HL-60 (cell line): Measurements from ENCODE around the gene PGM5.
"Not testable (repeated sequence)": the region's sequence is repeated elsewhere in the genome, so short reads cannot be mapped to it uniquely, and the experiment has no call there.

ENCODE experiments used
- GABPA ChIP-seq: IDR thresholded peaks from 2 replicates; pipeline ENCODE4 v1.6.1; 2012; ENCODE audit warnings: low read depth
- POLR2AphosphoS5 ChIP-seq: IDR thresholded peaks from 2 replicates; pipeline ENCODE4 v1.6.1; 2012; ENCODE audit warnings: low read depth
- TF ChIP-seq, protein P1 (sequence below): IDR thresholded peaks from one replicate; pipeline ENCODE4 v1.5.1; 2011; ENCODE audit warnings: low read length, control low read depth, inconsistent platforms; ENCODE audit not compliant: insufficient read depth
- TF ChIP-seq, protein P2 (sequence below): IDR thresholded peaks from 2 replicates; pipeline ENCODE4 v1.6.1; 2012; ENCODE audit warnings: low read depth; ENCODE audit not compliant: insufficient replicate concordance

DNA sequence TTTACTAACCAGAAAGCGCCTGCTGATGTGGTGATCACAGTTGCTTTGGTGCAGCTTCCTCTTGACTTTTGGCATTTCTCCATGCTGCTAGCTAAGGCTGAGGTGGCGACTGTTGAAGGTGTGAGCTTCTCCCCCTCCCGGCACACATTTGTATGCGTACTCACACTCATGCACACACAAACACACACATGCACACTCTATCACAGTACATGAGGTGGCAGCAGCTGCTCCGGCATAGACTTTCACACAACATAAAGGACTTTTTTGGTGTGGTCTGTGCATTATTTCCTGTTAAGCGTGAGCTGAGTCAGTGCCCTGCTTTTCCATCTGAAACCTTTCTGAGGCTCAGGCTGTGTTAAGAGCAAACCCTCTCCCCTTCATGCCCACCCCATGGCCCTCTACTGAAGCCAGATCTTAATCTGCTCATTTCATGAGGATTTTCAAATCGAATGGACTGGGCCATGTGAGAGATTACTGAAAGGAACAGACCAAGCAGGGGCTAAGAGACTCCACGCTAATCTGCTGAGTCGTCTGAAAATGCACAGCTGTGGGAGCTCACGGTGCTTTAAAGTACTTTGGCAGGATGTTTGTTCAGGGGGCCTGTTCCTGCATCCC is 10.6 kb downstream of the PGM5 start:
- TF ChIP-seq, protein P1, sequence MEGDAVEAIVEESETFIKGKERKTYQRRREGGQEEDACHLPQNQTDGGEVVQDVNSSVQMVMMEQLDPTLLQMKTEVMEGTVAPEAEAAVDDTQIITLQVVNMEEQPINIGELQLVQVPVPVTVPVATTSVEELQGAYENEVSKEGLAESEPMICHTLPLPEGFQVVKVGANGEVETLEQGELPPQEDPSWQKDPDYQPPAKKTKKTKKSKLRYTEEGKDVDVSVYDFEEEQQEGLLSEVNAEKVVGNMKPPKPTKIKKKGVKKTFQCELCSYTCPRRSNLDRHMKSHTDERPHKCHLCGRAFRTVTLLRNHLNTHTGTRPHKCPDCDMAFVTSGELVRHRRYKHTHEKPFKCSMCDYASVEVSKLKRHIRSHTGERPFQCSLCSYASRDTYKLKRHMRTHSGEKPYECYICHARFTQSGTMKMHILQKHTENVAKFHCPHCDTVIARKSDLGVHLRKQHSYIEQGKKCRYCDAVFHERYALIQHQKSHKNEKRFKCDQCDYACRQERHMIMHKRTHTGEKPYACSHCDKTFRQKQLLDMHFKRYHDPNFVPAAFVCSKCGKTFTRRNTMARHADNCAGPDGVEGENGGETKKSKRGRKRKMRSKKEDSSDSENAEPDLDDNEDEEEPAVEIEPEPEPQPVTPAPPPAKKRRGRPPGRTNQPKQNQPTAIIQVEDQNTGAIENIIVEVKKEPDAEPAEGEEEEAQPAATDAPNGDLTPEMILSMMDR = not testable (repeated sequence)
- not testable (repeated sequence) for TF ChIP-seq POLR2AphosphoS5, GABPA
- TF ChIP-seq, protein P2, sequence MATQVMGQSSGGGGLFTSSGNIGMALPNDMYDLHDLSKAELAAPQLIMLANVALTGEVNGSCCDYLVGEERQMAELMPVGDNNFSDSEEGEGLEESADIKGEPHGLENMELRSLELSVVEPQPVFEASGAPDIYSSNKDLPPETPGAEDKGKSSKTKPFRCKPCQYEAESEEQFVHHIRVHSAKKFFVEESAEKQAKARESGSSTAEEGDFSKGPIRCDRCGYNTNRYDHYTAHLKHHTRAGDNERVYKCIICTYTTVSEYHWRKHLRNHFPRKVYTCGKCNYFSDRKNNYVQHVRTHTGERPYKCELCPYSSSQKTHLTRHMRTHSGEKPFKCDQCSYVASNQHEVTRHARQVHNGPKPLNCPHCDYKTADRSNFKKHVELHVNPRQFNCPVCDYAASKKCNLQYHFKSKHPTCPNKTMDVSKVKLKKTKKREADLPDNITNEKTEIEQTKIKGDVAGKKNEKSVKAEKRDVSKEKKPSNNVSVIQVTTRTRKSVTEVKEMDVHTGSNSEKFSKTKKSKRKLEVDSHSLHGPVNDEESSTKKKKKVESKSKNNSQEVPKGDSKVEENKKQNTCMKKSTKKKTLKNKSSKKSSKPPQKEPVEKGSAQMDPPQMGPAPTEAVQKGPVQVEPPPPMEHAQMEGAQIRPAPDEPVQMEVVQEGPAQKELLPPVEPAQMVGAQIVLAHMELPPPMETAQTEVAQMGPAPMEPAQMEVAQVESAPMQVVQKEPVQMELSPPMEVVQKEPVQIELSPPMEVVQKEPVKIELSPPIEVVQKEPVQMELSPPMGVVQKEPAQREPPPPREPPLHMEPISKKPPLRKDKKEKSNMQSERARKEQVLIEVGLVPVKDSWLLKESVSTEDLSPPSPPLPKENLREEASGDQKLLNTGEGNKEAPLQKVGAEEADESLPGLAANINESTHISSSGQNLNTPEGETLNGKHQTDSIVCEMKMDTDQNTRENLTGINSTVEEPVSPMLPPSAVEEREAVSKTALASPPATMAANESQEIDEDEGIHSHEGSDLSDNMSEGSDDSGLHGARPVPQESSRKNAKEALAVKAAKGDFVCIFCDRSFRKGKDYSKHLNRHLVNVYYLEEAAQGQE = not testable (repeated sequence)
